ENCODE measurements around the gene TXNRD2. TPM values are rescaled to one million over a fixed set of nuclear protein-coding genes. Genes with fewer than 3 reads are reported as not detected.

Gene TXNRD2
- total and polyA plus RNA-seq, 8 donors = 6.4 to 69.5 (median 42.3) TPM

DNA sequence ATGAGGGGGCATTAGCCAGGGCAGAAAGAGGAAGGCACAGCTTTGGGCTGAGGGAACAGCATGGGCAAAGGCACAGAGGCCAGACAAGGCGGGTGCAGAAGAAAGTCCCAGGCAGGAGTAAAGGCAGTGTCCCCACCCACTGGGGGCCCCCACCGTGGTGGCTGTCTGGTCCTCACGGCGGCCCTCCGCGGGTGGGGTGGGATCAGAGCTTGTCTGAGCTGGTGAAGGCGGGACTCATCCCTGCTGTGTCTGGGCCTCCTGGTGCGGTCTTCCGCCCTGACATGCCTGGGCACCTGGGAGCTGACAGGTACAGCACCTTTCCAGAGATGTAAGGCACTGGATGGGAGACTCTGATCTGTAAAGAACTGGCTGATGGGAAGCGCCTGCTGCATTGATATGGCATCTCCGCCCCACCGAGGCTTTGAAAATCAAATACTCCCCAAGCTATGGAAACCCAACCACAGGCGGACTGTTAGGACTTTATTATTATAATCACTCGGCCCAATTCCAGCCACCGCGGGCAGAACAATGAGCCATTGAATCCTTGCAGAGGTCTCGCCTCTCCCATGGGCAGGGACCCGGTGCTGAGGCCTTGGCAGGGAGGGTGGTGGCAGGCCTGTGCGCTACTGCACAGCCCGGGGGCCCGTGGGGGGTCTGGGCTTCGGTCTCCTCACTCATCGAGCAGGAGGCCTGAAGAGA lies 72.7 kb downstream of the TXNRD2 start:
- WGBS, 5 donors = 38 to 77% (median 48%) methylated on average over 19 to 23 of the region's 23 CpGs
- intact Hi-C loops (cut with DNase I; ENCODE audit: low total_unique reads) = no loop called here
- H3K9me3 ChIP-seq = no peaks in the 10 kb centered on the region
- H3K27me3 ChIP-seq = no peaks in the 10 kb centered on the region
- no peaks in the 10 kb centered on the region for H3K36me3 ChIP-seq
- no peak overlapping the region for H3K27ac ChIP-seq
- no peak overlapping the region for H3K4me3 ChIP-seq
- no peak for TF ChIP-seq EP300 (IDR thresholded peaks at IDR 0.05)
- no peak for TF ChIP-seq POLR2AphosphoS5 (IDR thresholded peaks at IDR 0.05)
- no peak for TF ChIP-seq POLR2A (IDR thresholded peaks at IDR 0.05)
- TF ChIP-seq, protein P1, sequence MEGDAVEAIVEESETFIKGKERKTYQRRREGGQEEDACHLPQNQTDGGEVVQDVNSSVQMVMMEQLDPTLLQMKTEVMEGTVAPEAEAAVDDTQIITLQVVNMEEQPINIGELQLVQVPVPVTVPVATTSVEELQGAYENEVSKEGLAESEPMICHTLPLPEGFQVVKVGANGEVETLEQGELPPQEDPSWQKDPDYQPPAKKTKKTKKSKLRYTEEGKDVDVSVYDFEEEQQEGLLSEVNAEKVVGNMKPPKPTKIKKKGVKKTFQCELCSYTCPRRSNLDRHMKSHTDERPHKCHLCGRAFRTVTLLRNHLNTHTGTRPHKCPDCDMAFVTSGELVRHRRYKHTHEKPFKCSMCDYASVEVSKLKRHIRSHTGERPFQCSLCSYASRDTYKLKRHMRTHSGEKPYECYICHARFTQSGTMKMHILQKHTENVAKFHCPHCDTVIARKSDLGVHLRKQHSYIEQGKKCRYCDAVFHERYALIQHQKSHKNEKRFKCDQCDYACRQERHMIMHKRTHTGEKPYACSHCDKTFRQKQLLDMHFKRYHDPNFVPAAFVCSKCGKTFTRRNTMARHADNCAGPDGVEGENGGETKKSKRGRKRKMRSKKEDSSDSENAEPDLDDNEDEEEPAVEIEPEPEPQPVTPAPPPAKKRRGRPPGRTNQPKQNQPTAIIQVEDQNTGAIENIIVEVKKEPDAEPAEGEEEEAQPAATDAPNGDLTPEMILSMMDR (IDR thresholded peaks at IDR 0.05) = no peak
- DNase-seq = peak in 1 of 2 donors; percentile 47
- H3K4me1 ChIP-seq = peaks cover 0 to 16% (median 6%) of the 10 kb centered on the region in 4 donors

DNA sequence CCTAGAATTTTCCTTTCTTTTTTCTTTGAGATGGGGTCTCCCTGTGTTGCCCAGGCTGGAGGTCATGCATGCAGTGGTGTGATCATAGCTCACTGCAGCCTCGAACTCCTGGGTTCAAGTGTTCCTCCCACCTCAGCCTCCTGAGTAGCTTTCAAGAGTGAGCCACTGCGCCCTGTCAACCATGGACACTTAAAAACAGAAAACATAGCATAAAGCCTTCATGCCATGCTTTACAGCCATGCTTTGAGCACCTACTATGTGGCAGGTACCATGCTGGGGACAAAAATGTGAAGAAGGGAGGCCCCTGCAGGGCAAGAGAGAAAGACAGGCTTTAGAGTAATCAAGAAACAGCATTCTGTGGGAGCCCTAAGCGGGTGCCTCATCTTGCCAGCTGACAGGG lies 73.3 kb downstream of the TXNRD2 start:
- DNase-seq = no peak
- H3K36me3 ChIP-seq = no peaks in the 10 kb centered on the region
- no peak overlapping the region for H3K27ac ChIP-seq
- no peaks in the 10 kb centered on the region for H3K9me3 ChIP-seq
- intact Hi-C loops (cut with DNase I; ENCODE audit: low total_unique reads) = no loop called here
- TF ChIP-seq, protein P1 (IDR thresholded peaks at IDR 0.05) = no peak
- TF ChIP-seq POLR2AphosphoS5 (IDR thresholded peaks at IDR 0.05) = no peak
- TF ChIP-seq EP300 (IDR thresholded peaks at IDR 0.05) = no peak
- no peak for TF ChIP-seq POLR2A (IDR thresholded peaks at IDR 0.05)
- H3K27me3 ChIP-seq = no peaks in the 10 kb centered on the region
- WGBS, 5 donors = 90 to 96% (median 94%) methylated on average over 3 of the region's 3 CpGs
- H3K4me1 ChIP-seq = peaks cover 0 to 10% (median 4%) of the 10 kb centered on the region in 4 donors
- H3K4me3 ChIP-seq = no peak overlapping the region

DNA sequence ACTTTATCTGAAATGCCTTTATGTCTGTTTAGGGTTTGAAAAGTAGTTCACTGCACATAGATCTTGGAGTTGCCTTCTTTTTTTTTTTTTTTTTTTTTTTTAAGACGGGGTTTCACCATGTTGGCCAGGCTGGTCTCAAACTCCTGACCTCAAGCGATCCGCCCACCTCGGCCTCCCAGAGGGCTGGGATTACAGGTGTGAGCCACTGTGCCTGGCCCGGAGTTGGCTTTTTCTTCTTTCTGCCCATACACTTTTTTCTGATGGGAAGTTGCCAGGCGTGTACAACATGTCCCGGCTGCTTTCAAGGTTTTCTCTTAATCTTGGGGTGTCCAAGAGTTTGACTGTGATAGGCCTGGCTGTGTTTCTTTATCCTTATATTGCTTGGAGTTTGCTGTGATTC lies 74.0 kb downstream of the TXNRD2 start:
- no peaks in the 10 kb centered on the region for H3K27me3 ChIP-seq
- H3K4me3 ChIP-seq = no peak overlapping the region
- no peaks in the 10 kb centered on the region for H3K36me3 ChIP-seq
- 89 to 96% (median 94%) methylated on average over 7 of the region's 7 CpGs for WGBS, 5 donors
- no peak overlapping the region for H3K27ac ChIP-seq
- no peak for DNase-seq
- H3K4me1 ChIP-seq = peaks cover 0 to 3% (median under 1%) of the 10 kb centered on the region in 4 donors
- TF ChIP-seq, protein P1 (IDR thresholded peaks at IDR 0.05) = no peak
- no peak for TF ChIP-seq POLR2AphosphoS5 (IDR thresholded peaks at IDR 0.05)
- TF ChIP-seq POLR2A (IDR thresholded peaks at IDR 0.05) = no peak
- no peak for TF ChIP-seq EP300 (IDR thresholded peaks at IDR 0.05)
- intact Hi-C loops (cut with DNase I; ENCODE audit: low total_unique reads) = no loop called here
- no peaks in the 10 kb centered on the region for H3K9me3 ChIP-seq

DNA sequence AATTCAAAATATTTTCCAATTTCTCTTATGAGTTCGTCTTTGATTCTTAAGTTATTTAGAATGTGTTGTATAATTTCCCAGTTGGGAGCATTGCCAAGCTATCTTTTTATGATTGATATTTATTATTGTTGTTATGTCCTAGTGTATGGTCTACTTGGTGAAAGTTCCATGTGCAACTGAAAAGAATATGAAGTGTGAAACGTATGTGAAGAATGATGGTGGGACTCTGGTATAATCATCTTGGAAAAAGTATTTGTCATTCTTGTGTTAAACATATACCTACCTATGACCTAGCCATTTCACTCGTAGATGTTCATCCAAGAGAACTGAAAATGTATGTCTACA lies 75.0 kb downstream of the TXNRD2 start:
- DNase-seq = no peak
- H3K27ac ChIP-seq = no peak overlapping the region
- no peak overlapping the region for H3K4me3 ChIP-seq
- H3K9me3 ChIP-seq = no peaks in the 10 kb centered on the region
- WGBS, 5 donors = 86 to 95% (median 93%) methylated on average over 3 of the region's 3 CpGs
- no peaks in the 10 kb centered on the region for H3K36me3 ChIP-seq
- no peaks in the 10 kb centered on the region for H3K4me1 ChIP-seq
- TF ChIP-seq, protein P1 (IDR thresholded peaks at IDR 0.05) = no peak
- no peak for TF ChIP-seq POLR2AphosphoS5 (IDR thresholded peaks at IDR 0.05)
- no peak for TF ChIP-seq POLR2A (IDR thresholded peaks at IDR 0.05)
- TF ChIP-seq EP300 (IDR thresholded peaks at IDR 0.05) = no peak
- intact Hi-C loops (cut with DNase I; ENCODE audit: low total_unique reads) = no loop called here
- no peaks in the 10 kb centered on the region for H3K27me3 ChIP-seq
